GM19395 (cell line): Measurements from ENCODE around the gene PML.

ENCODE experiments used
- ATAC-seq: cut with Tn5 transposase; IDR thresholded peaks from one replicate; pipeline ENCODE4 v1.9.1; 2021; ENCODE audit warnings: mild to moderate bottlenecking, moderate library complexity; ENCODE audit not compliant: unreplicated experiment

Gene PML

DNA sequence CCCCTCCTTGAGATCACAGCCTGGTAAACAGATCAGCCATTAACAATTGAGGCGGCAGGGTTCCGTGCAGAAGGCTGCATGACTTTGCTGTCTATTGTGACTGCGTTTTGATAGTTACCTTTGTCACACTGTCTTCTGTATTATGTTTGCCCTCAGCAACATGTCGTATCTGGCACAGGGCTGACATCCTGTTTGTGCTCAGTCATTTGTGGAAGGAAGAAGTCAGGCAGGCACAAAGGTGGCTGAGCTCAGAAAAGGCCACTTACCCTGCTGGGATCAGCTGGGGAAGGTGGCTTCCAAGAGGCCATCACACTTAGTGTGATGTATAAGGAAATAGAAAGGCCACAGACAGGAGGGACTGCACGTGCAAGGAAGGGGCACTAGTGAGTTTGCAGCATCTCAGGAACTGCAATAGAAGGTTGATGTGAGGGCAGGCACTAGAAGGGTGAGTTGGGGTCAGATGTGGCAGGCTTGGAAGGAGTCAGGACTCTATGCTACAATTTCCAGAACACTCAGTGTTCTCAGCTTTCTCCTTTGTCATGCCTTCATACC, 13.4 kb downstream of the PML start:
- no peak for ATAC-seq

DNA sequence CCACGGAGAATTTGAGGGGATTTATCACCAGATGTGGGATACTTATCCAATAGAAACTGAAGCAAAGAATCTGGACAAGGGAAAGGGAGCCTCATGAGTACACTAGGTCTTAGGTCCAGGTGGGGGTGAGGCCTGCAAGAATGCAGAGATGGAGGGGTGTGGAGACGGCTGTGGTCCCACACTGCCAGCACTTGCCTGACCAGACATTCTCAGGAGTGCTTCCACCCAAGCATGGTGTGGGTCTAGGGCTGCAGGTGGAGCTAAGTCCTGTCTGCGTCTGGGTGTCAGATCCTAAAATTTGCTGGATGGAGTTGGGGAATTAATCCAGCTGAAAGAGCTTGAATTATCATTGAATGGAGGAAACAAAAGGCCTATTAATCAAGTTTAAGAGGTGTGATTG, 14.4 kb downstream of the PML start:
- ATAC-seq = no peak

DNA sequence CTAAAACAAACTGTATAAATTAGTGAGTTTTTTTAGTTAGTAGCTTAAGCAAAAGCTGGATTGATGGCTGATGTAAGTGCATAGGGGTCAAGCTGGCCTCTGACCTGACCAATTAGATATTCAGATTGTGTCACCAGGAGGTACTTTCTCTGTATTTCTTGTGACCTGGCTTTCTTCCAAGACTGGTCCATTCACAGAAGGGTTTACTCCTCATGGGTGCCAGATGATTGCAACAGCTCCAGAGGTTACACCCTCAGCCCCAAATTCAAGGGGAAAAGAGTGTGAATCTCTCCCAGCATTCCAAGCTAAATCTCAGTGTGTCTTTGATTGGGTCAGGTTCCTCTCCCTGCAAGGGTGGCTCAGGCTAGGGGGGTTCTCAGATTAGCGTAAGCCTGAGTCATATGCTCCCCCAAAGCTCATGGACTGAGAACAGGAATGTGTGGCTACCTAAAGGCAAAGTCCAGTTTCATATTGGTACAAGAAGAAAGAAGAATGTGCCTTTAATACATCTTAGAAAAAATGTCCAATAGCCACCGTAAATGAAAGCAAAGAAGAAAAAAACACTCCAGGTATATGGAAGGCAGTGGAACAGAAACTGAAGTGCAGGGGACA, 16.5 kb downstream of the PML start:
- no peak for ATAC-seq

DNA sequence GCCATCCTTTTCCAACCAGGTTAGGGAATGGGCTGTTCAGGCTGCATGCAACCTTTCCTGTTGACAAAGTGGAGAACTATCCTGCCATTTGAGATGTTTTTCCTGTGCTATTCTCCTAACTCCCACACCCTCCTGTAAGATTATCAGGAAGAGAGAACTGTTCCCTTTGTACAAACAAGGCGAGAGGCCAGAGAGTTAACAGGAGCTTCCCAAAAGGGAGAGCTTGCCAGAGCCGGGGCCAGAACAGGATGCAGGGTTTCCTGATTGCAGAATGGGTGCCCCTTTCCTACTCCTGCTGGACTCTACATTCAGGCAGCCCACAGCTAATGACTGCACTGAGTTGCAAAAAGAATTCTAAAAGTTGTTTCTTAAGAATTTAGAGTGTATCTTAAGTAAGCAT, 17.1 kb downstream of the PML start:
- ATAC-seq = no peak

DNA sequence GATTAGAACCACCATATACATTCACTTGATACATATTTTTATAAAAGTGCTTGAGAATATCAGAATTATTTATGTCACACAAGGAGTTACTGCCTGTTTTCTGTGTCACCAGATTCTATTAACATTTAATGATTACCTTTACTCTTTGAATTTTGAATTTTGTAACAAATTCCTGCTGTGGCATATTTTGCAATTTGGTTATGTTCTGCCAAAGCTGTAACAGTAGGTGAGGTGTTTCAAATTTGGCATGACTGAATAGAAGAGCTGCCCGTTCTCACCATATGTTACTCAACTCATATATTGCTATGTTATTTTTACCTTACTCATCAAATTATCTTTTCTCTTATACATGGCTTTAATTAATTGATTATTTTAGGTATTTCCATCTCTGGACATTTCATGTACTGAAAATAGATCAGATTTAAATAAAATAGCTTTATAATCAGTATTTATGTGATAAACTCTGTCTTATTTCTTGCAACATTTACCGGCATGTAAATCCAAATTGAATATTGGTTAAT, 18.9 kb downstream of the PML start:
- ATAC-seq = no peak

DNA sequence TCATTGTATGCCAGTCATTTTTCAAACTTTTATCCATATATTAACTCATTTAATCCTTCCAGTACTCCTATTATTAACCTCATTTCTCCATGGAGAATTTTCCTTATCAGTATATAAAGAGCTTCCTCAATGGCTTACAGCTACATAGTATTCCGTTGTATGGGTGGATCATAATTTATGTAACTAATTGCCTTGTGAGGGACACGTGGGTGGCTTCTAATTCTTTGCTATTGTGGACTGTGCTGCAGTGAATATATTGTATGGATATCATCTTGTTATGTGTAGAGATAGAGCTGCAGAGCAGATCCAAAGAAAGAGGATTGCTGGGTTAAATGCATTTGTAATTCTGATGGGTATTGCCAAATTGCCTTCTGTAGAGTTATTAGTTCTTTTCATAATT, 25.2 kb downstream of the PML start:
- ATAC-seq = no peak

DNA sequence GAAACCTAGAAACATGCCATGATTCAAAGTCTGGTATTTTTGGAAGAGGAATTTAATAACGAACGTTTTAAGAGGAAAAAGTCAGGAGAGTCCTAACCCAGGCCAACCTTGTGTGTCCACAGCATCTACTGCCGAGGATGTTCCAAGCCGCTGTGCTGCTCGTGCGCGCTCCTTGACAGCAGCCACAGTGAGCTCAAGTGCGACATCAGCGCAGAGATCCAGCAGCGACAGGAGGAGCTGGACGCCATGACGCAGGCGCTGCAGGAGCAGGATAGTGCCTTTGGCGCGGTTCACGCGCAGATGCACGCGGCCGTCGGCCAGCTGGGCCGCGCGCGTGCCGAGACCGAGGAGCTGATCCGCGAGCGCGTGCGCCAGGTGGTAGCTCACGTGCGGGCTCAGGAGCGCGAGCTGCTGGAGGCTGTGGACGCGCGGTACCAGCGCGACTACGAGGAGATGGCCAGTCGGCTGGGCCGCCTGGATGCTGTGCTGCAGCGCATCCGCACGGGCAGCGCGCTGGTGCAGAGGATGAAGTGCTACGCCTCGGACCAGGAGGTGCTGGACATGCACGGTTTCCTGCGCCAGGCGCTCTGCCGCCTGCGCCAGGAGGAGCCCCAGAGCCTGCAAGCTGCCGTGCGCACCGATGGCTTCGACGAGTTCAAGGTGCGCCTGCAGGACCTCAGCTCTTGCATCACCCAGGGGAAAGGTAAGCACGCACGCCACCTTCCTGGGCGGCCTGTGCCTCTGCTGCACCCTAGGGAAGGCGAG, 28.4 kb downstream of the PML start:
- ATAC-seq = no peak

DNA sequence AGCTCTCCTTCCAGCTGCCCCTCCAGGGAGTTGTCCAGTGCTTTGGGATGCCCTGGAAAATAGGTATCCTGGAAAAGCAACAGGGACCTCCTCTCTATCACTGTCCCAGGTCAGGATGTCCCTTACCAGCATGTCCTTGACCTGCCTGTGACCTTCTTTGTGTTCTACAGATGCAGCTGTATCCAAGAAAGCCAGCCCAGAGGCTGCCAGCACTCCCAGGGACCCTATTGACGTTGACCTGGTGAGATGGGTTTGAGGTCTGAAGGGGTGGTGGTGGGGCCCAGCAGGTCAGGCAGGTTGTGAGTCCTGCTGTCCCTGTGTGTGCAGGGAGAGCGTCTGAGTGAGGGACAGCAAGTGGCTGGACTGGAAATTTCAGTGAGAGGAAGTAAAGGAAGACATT, 30.2 kb downstream of the PML start:
- no peak for ATAC-seq

DNA sequence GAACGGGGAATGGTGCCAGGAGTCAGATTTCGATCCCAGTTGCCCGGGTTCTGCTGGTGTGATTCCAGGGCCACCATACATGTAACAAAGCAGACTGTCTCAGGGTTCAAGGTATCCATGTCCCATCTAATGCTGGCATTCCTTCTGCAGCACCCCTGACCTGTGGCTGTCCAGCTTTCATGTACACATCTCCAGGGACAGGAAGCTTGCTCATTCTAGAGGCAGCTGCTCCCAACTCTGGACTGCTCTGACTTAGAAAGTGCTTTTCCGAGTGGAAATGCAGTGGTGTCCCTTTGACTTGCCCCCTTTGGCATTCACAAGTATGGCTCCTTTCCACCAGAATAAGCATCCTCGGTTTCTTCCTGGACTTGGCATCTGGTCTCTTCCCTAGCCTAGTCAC, 30.9 kb downstream of the PML start:
- no peak for ATAC-seq

DNA sequence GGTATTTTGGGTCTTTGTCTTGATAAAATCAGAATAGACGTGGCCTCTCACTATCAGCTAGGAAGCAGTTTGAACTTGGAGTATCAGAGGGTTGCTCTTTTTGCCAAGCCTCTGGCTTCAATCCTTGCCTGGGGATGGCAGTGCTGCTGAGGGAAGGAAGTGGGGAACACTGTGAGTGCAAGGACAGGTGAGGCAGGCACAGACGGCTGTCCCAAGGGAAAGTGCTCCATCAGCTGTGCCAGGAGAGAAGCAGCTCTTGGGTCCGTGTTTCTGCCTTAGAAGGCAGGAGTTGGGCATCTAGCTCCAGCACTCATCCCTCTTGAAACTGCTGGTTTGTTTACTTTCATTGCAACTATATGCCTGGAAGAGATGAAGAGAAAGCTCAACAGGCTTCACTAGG, 33.2 kb downstream of the PML start:
- ATAC-seq = no peak

DNA sequence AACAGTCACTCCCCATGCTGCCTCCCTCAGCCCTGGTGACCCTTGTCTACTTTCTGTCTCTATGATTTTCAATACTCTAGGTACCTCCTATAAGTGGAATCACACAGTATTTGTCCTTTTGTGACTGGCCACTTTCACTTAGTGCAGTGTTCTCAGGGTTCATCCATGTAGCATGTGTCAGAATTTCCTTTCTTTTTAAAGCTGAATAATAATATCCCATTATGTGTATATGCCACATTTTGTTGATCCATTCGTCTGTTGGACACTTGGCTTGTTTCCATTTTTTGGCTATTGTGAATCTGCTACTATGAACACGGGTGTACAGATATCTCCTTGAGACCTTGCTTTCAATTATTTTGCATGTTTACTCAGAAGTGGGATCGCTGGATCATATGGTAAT, 34.1 kb downstream of the PML start:
- ATAC-seq = no peak

DNA sequence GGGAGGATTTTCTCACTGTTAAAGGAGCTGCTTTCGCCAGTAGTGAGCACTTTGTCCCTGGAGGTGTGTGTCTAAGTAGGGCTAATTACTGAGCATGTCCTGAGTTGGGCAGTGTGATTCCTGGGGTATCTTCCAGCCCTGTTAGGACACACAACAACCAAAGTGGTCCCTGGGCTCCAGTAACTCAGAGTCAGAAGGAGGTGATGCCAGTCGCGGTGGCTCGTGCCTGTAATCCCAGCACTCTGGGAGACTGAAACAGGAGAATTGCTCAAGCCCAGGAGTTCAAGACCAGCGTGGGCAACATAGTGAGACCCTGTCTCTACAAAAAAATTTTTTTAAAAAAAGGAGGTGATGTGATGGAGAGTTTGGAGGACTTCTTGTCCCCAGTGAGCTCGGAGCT, 37.5 kb downstream of the PML start:
- no peak for ATAC-seq

DNA sequence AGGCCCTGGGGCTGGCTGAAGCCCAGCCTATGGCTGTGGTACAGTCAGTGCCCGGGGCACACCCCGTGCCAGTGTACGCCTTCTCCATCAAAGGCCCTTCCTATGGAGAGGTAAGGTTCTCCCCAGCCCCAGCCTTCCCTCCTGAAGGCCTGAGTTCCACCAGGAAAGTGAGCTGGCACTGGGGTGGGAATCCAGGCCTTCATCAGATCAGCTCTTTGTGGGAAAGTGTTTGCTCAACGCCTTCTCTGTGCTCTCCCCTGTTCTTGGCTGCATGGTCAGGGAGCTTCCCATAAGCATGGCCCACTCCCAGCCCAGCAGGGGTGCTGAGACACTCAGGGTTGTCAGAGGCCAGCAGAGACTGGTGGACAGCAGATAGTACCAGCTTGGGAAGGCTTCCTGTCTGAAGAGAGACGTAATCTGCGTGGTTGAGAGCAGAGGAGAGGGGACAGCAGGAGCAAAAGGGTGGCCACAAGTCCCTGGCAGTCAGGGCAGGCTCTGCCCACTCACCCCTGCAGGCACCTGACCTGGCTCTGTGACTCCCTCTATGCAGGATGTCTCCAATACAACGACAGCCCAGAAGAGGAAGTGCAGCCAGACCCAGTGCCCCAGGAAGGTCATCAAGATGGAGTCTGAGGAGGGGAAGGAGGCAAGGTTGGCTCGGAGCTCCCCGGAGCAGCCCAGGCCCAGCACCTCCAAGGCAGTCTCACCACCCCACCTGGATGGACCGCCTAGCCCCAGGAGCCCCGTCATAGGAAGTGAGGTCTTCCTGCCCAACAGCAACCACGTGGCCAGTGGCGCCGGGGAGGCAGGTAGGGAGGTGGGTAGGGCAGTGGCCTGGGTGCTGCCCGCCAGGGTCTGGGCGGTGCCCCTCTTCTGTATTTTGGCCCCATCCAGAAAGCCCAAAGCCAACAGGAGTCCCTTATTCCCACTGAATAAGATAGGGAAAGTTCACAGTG, 38.4 kb downstream of the PML start:
- ATAC-seq = no peak

DNA sequence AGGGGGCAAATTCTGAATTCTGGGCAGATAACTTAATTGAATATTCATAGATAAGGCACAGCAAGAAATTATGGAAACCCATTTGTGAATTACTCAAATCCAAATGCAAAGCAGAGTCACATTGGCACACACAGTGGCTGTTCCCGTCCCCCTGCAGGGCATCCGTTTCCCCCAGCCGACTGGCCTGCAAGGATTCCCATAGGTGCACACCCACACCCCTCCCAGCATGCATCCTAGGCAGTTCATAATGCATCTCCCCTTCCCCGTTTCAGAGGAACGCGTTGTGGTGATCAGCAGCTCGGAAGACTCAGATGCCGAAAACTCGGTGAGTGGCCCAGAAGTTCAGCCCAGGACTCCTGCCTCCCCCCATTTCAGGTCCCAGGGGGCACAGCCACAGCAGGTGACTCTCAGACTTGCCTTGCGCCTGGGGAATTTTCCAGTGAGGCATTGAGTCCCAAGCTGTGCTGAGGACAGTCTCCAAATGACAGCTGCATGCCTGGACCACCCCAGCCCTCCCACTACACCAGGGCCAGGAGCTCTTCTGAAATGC, 39.8 kb downstream of the PML start:
- ATAC-seq = no peak

DNA sequence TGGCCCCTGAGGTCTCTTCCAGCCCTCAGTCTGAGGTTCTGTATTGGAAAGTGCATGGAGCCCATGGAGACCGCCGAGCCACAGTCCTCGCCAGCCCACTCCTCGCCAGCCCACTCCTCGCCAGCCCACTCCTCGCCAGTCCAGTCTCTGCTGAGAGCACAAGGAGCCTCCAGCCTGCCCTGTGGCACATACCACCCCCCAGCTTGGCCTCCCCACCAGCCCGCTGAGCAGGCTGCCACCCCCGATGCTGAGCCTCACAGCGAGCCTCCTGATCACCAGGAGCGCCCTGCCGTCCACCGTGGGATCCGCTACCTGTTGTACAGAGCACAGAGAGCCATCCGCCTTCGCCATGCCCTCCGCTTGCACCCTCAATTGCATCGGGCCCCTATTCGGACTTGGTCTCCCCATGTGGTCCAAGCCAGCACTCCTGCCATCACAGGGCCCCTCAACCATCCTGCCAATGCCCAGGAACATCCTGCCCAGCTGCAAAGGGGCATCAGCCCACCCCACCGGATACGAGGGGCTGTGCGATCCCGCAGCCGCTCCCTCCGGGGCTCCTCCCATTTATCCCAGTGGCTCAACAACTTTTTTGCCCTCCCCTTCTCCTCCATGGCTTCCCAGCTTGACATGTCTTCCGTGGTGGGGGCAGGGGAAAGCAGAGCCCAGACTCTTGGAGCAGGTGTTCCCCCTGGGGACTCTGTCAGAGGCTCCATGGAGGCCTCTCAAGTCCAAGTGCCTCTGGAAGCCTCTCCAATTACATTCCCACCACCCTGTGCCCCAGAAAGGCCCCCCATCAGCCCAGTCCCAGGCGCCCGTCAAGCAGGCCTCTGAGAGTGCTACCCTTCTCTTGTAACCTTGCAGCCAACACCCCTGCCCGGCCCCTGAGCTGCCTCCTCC, 40.9 kb downstream of the PML start:
- no peak for ATAC-seq

DNA sequence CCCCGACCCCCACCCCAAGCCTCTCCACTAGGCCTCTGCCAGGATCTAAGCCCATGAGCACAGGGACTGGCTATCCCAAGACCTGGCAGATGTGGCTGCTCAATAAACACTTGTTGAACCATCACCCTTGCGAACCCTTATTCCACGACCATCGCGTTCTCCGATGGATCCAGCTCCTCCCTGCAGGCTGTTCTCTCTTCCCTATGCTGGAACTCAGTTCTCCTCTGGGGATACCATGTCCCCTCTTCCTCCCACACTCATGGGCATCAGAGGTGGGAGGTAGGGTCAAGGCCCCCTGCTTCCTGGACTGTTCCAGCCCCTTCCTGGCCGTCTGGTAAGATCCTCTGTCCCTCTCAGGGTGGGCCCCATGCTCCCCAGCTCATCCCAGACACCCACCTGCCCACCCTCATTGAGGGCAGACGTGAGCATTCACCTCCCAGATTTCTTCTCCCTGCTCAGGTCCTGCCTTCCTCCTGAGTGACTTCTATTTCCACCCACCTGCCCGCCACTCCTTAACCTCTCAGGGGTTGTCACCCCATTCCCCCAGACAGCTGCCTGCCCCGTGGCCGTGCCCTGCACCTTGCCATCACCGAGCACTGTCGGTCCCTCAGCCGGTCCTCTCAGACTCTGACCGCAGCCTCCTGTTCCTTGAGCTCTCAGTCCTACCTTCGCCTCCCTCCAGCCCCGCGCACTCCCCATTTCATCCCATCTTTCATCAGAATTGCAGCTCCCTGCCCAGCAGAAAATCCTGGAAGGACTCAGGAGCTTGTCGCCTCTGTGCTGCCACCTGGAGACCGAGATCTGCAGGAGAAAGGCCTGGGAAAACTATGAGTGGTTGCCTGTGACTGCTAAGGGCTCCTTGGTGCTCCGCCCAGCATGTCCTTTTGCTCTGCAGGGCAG, 42.0 kb downstream of the PML start:
- ATAC-seq = no peak

DNA sequence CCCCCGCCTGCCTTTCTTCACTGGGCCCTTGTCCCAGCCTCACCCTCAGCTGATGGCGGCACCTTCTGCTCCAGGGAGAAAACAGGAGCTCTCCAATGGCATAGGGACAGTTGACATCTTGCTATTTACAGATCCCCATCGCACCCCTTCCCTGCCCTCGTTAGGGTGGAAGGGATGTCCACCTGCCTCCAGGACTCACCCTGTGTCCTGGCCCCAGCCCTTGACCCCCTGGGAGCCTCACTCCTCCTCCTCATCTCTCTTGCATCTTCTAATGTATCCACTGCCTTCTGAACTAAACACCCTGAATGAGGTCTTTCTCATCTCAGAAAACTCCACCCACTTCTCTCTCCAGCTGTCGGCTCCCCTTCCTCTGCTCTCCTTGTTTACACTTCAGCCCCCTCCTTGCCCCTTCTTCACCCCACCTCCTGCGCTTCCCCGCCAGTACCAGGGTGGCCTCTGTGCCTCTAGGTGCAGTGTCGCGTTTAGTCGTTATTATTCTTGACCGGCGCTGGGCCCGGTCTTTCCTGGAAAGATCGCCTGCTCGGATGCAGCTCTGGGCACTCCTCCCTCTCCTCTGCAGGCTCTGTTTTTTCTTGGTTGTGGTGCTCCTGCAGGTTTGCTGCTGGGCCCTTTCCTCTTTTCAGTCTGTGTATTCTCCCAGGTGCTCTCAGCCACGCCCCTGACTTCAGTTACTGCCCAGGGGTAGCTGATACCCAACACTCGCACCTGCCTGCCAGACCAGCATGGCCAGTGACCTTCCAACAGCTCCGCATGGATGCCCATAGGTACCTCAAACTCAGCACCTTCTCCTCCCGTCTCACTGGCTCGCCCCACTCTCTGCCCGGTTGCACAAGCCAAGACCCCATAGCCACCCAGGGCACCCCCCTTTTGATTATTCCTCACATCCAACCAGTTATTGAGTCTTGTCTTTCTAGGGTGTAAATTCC, 42.9 kb downstream of the PML start:
- no peak for ATAC-seq
